ENCODE data around the gene MTRF1. TPM values are rescaled to one million over a fixed set of nuclear protein-coding genes. Genes with fewer than 3 reads are reported as not detected.

Gene MTRF1
- total and polyA plus RNA-seq, 2 of the 4 experiments (the other 2 are of a cell fraction) = 9.7 to 12.4 TPM

GRCh38 chr13:41307884-41308640 is 44.7 kb upstream of the MTRF1 start:
- no peak overlapping the region for H2AK5ac ChIP-seq (ENCODE audit: low read depth, low read length)
- no peak overlapping the region for H4K5ac ChIP-seq (ENCODE audit: low read depth, low read length)
- H3K4me1 ChIP-seq (ENCODE audit: control insufficient read depth, insufficient read depth, low read length) = 0 out of 2 replicates have a peak, but pooled peaks cover 4% of the 10 kb centered on the region
- no peak overlapping the region for H3K9ac ChIP-seq (ENCODE audit: low read depth, low read length)
- no peak overlapping the region for H3K4me3 ChIP-seq (ENCODE audit: insufficient read depth, low read depth, low read length)
- H3K56ac ChIP-seq (ENCODE audit: extremely low read depth, insufficient read depth, low read length) = no peak overlapping the region
- H3K9me3 ChIP-seq (ENCODE audit: control insufficient read depth, insufficient read depth, low read length) = no peaks in the 10 kb centered on the region
- no peak overlapping the region for H2BK20ac ChIP-seq (ENCODE audit: low read depth, low read length)
- CTCF ChIA-PET = no interaction called here
- peaks cover 4% of the 10 kb centered on the region; the same call in 1 of the 2 replicates for H4K20me1 ChIP-seq (ENCODE audit: insufficient read depth, low read length)
- 73% methylated on average over 5 of the region's 11 CpGs; no CpG with 5 or more reads in 1 of the 2 experiments for WGBS, 2 experiments (ENCODE audit: extremely low coverage in 2 of 2, insufficient read length in 1 of 2)
- no peak overlapping the region for H4K91ac ChIP-seq (ENCODE audit: insufficient read depth, low read depth, low read length)
- H3K27me3 ChIP-seq (ENCODE audit: control insufficient read depth, insufficient read depth, low read length) = no peaks in the 10 kb centered on the region
- no peak overlapping the region for H2AK9ac ChIP-seq (replicated peaks; ENCODE audit: low read depth, low read length, poor library complexity)
- no peak overlapping the region for H2BK15ac ChIP-seq (ENCODE audit: low read depth, low read length)
- no peak overlapping the region for H3K14ac ChIP-seq (replicated peaks; ENCODE audit: low read depth, low read length)
- H3K9me1 ChIP-seq (ENCODE audit: insufficient read depth, low read length) = no peaks in the 10 kb centered on the region
- H2BK120ac ChIP-seq (ENCODE audit: low read depth, low read length) = no peak overlapping the region
- DNase-seq (no peak), ATAC-seq (ENCODE audit: low read depth) (no peak)
- in situ Hi-C loops (cut with MboI; ENCODE audit: low sequenced_read_pairs) (loop anchor here (25.0 kb wide), 1 partner anchor 221 kb away; no protein-coding TSS in a partner anchor), intact Hi-C loops (cut with micrococcal nuclease) (no loop called here), dilution Hi-C loops (cut with HindIII; ENCODE audit: low sequenced_read_pairs, unreplicated experiment) (no loop called here)
- no peak overlapping the region for H2BK5ac ChIP-seq (ENCODE audit: low read depth, low read length, poor library complexity, severe bottlenecking)
- H3K18ac ChIP-seq (ENCODE audit: low read depth, low read length) = no peak overlapping the region
- no peak overlapping the region for H3K27ac ChIP-seq (ENCODE audit: insufficient read depth, low read length)
- H3K4me2 ChIP-seq (ENCODE audit: low read depth, low read length) = no peak overlapping the region
- no peaks in the 10 kb centered on the region for H3K36me3 ChIP-seq (ENCODE audit: control insufficient read depth, insufficient read depth, low read length)
- POLR2A ChIA-PET (ENCODE audit: unreplicated experiment) = no interaction called here
- H3K4ac ChIP-seq (ENCODE audit: low read depth, low read length) = no peak overlapping the region
- peaks cover 0 to 6% of the 10 kb centered on the region in 2 experiments; a peak in 1 of 4 replicates for H3K79me1 ChIP-seq (ENCODE audit: low read depth in 1 of 2, low read length in 2 of 2)
- H3K23ac ChIP-seq (ENCODE audit: low read depth, low read length) = no peak overlapping the region
- H2AFZ ChIP-seq (replicated peaks; ENCODE audit: low read length, poor library complexity) = no peak overlapping the region
- BruUV-seq (replicated peaks) = no TSS peak
- no peak overlapping the region for H4K8ac ChIP-seq (ENCODE audit: low read depth in 2 of 2, low read length in 2 of 2)
- no peak for TF ChIP-seq FOS (IDR thresholded peaks at IDR 0.05; ENCODE audit: low read depth, low read length)
- TF ChIP-seq CHD1 (IDR thresholded peaks at IDR 0.05; ENCODE audit: low read depth, low read length) = no peak
- TF ChIP-seq MAFK (IDR thresholded peaks at IDR 0.05; ENCODE audit: low read depth, low read length) = no peak
- no peak for TF ChIP-seq POLR2A (IDR thresholded peaks at IDR 0.05; ENCODE audit: low read depth, low read length)
- TF ChIP-seq RFX5 (IDR thresholded peaks at IDR 0.05; ENCODE audit: low read depth, low read length) = no peak
- TF ChIP-seq CEBPB (IDR thresholded peaks at IDR 0.05; ENCODE audit: low read depth, low read length) = no peak
- TF ChIP-seq RAD21 (IDR thresholded peaks at IDR 0.05; ENCODE audit: low read length) = no peak
- no peak for TF ChIP-seq BHLHE40 (IDR thresholded peaks at IDR 0.05; ENCODE audit: low read depth, low read length)
- no peak for TF ChIP-seq NFE2L2 (IDR thresholded peaks at IDR 0.05; ENCODE audit: low read depth, low read length)
- TF ChIP-seq MXI1 (IDR thresholded peaks at IDR 0.05; ENCODE audit: borderline replicate concordance, low read depth, low read length) = no peak
- TF ChIP-seq, protein P1, sequence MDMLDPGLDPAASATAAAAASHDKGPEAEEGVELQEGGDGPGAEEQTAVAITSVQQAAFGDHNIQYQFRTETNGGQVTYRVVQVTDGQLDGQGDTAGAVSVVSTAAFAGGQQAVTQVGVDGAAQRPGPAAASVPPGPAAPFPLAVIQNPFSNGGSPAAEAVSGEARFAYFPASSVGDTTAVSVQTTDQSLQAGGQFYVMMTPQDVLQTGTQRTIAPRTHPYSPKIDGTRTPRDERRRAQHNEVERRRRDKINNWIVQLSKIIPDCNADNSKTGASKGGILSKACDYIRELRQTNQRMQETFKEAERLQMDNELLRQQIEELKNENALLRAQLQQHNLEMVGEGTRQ (IDR thresholded peaks at IDR 0.05; ENCODE audit: low read depth, low read length) = no peak
- no peak for TF ChIP-seq CTCF (conservative IDR thresholded peaks at IDR 0.05; ENCODE audit: low read depth, low read length)
- TF ChIP-seq MAZ (IDR thresholded peaks at IDR 0.05; ENCODE audit: borderline replicate concordance, low read depth, low read length) = no peak
- TF ChIP-seq RCOR1 (IDR thresholded peaks at IDR 0.05; ENCODE audit: insufficient replicate concordance, low read length) = no peak
- TF ChIP-seq, protein P2, sequence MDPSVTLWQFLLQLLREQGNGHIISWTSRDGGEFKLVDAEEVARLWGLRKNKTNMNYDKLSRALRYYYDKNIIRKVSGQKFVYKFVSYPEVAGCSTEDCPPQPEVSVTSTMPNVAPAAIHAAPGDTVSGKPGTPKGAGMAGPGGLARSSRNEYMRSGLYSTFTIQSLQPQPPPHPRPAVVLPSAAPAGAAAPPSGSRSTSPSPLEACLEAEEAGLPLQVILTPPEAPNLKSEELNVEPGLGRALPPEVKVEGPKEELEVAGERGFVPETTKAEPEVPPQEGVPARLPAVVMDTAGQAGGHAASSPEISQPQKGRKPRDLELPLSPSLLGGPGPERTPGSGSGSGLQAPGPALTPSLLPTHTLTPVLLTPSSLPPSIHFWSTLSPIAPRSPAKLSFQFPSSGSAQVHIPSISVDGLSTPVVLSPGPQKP (IDR thresholded peaks at IDR 0.05; ENCODE audit: borderline replicate concordance, low read depth, low read length) = no peak

All from IMR-90 (cell line).